ENCODE results near the gene NXPE2.
"Not testable (repeated sequence)": the region's sequence is repeated elsewhere in the genome, so short reads cannot be mapped to it uniquely, and the experiment has no call there.

Gene NXPE2

GRCh38 chr11:114678125-114679036 lies at the start of gene NXPE2:
TSS of gene NXPE2 (plus strand) at chr11:114678527. CDS start at chr11:114678576, 49 bp downstream.
- no peak for DNase-seq (ENCODE audit: low read depth)

- not testable (repeated sequence) for DNase-seq (ENCODE audit: low read depth)
Measured at GRCh38 chr11:114631445-114631965, 46.8 kb upstream of the NXPE2 start.

- DNase-seq (ENCODE audit: low read depth), result not testable (repeated sequence)
Measured at GRCh38 chr11:114639440-114639839, 38.9 kb upstream of the NXPE2 start.

- DNase-seq (ENCODE audit: low read depth), result no peak
Measured at GRCh38 chr11:114650661-114651060, 27.7 kb upstream of the NXPE2 start.

- DNase-seq (ENCODE audit: low read depth), result no peak
Measured at GRCh38 chr11:114651145-114651718, 27.1 kb upstream of the NXPE2 start.

- no peak for DNase-seq (ENCODE audit: low read depth)
Measured at GRCh38 chr11:114653148-114653547, 25.2 kb upstream of the NXPE2 start.

- no peak for DNase-seq (ENCODE audit: low read depth)
Measured at GRCh38 chr11:114664641-114665040, 13.7 kb upstream of the NXPE2 start.

- no peak for DNase-seq (ENCODE audit: low read depth)
Measured at GRCh38 chr11:114666760-114667159, 11.6 kb upstream of the NXPE2 start.

GRCh38 chr11:114668109-114668508 lies 10.2 kb upstream of the NXPE2 start:
- DNase-seq (ENCODE audit: low read depth), result no peak

GRCh38 chr11:114673661-114674060 lies 4.7 kb upstream of the NXPE2 start:
- no peak for DNase-seq (ENCODE audit: low read depth)

- DNase-seq (ENCODE audit: low read depth), result no peak
Measured at GRCh38 chr11:114679505-114679904, 1.2 kb downstream of the NXPE2 start.

- no peak for DNase-seq (ENCODE audit: low read depth)
Measured at GRCh38 chr11:114683007-114683406, 4.7 kb downstream of the NXPE2 start.

- DNase-seq (ENCODE audit: low read depth), result no peak
Measured at GRCh38 chr11:114684636-114685035, 6.3 kb downstream of the NXPE2 start.

GRCh38 chr11:114685097-114685496 lies 6.8 kb downstream of the NXPE2 start:
- no peak for DNase-seq (ENCODE audit: low read depth)

- no peak for DNase-seq (ENCODE audit: low read depth)
Measured at GRCh38 chr11:114705280-114706024, 27.1 kb downstream of the NXPE2 start.

- DNase-seq (ENCODE audit: low read depth), result no peak
Measured at GRCh38 chr11:114709960-114710359, 31.6 kb downstream of the NXPE2 start.

GRCh38 chr11:114713756-114714155 lies 35.4 kb downstream of the NXPE2 start:
- DNase-seq (ENCODE audit: low read depth), result no peak

GRCh38 chr11:114719562-114719961 lies 41.2 kb downstream of the NXPE2 start:
- DNase-seq (ENCODE audit: low read depth), result no peak

GRCh38 chr11:114724916-114725524 lies 46.7 kb downstream of the NXPE2 start:
- no peak for DNase-seq (ENCODE audit: low read depth)

- DNase-seq (ENCODE audit: low read depth), result no peak
Measured at GRCh38 chr11:114725623-114726022, 47.3 kb downstream of the NXPE2 start.

- no peak for DNase-seq (ENCODE audit: low read depth)
Measured at GRCh38 chr11:114736806-114737205, 58.5 kb downstream of the NXPE2 start.

- DNase-seq (ENCODE audit: low read depth), result no peak
Measured at GRCh38 chr11:114738954-114739353, 60.6 kb downstream of the NXPE2 start.
